Aorta (tissue), 5 donors: ENCODE measurements around the gene RPAP2. TPM values are rescaled to one million over a fixed set of nuclear protein-coding genes. Genes with fewer than 3 reads are reported as not detected.

Source experiments
- ATAC-seq: fragments of 200-7000 bp; cut with Tn5 transposase; one replicate; pipeline ENCODE4 v1.9.1; 2022; ENCODE audit warnings: moderate library complexity; ENCODE audit not compliant: low FRiP score
- DNase-seq, 2 donors: peaks; one replicate each; pipeline ENCODE4 v3.0.0-alpha.2; 2020
- H3K27ac ChIP-seq, 2 donors: one replicate each; pipeline ENCODE4 v1.5.1; 2013; ENCODE audit warnings: low read length in 2 of 2, mild to moderate bottlenecking in 2 of 2, moderate library complexity in 2 of 2, control low read depth in 1 of 2, inconsistent platforms in 1 of 2, low read depth in 1 of 2
- H3K27me3 ChIP-seq, 2 donors: one replicate each; pipeline ENCODE4 v1.6.1; 2013; ENCODE audit warnings: control low read depth in 1 of 2, low read length in 1 of 2, mild to moderate bottlenecking in 1 of 2, moderate library complexity in 1 of 2; ENCODE audit not compliant: insufficient read depth in 2 of 2, control insufficient read depth in 1 of 2
- H3K36me3 ChIP-seq, 2 donors: one replicate each; pipeline ENCODE4 v1.6.1; 2013; ENCODE audit warnings: control low read depth in 1 of 2, low read length in 1 of 2, mild to moderate bottlenecking in 1 of 2; ENCODE audit not compliant: insufficient read depth in 2 of 2, control insufficient read depth in 1 of 2
- H3K4me1 ChIP-seq, 2 donors: one replicate each; pipeline ENCODE4 v1.6.1; 2013; ENCODE audit warnings: low read length in 2 of 2, control low read depth in 1 of 2, mild to moderate bottlenecking in 1 of 2, moderate library complexity in 1 of 2; ENCODE audit not compliant: insufficient read depth in 2 of 2, control insufficient read depth in 1 of 2
- H3K4me3 ChIP-seq, 2 donors: one replicate each; pipeline ENCODE4 v1.5.1; 2013; ENCODE audit warnings: low read length in 2 of 2, control low read depth in 1 of 2, mild to moderate bottlenecking in 1 of 2
- H3K9me3 ChIP-seq: one replicate; pipeline ENCODE4 v1.6.1; 2013; ENCODE audit warnings: mild to moderate bottlenecking, low read length; ENCODE audit not compliant: control insufficient read depth
- WGBS, 2 donors: extraction: QIAGEN DNeasy Blood & Tissue Kit; methylation state at CpG; one replicate each; pipeline ENCODE4 v1.1.7; 2013; 5-methylcytosine and 5-hydroxymethylcytosine counted together
- intact Hi-C, 2 donors: fragments of 100-400 bp; cut with DNase I; formaldehyde crosslinking; loops; one replicate each; pipeline versions ENCODE4 v1.14.2 to v1.15.0; 2022
- polyA plus RNA-seq, 2 donors: library from polyadenylated mRNA; stranded (reverse); fragments of 200-250 nt; gene quantifications; one replicate each; pipeline ENCODE4 v1.2.3, GENCODE V29; 2013
- total RNA-seq, 2 donors: library from RNA; stranded (reverse); fragmentation: NEBNext Ultra II Directional; extraction: Animal tissue kit (Norgen Biotek cat#: 25700); gene quantifications; one replicate each; pipeline ENCODE4 v1.2.1, GENCODE V29; 2021
- donor health status: healthy with polysubstance abuse.
- donor health status: Bipolar disorder and iron deficiency.
- donor health status: DM: no; HTN: no; CAD: no.
- donor health status: DM: no; HTN: no; CAD: no.
- donor health status: DM: yes; HTN: yes; CAD: no.

RPAP2 gene
- total and polyA plus RNA-seq, 4 donors, result 4.9 to 31.3 (median 21.0) TPM

- no peak overlapping the region for H3K27ac ChIP-seq
- intact Hi-C loops, result no loop called here
- no peaks in the 10 kb centered on the region for H3K4me1 ChIP-seq
- peaks cover 0 to 2% of the 10 kb centered on the region in 2 donors for H3K27me3 ChIP-seq
- no peaks in the 10 kb centered on the region for H3K9me3 ChIP-seq
- H3K4me3 ChIP-seq, result no peak overlapping the region
- DNase-seq, result no peak
- ATAC-seq, result no peak
- H3K36me3 ChIP-seq, result no peaks in the 10 kb centered on the region
- WGBS, 2 donors, result 93 to 94% methylated on average over 5 of the region's 5 CpGs
Observed at GRCh38 chr1:92442351-92442750, 143.5 kb downstream of the RPAP2 start.

- no peak overlapping the region for H3K27ac ChIP-seq
- H3K36me3 ChIP-seq, result no peaks in the 10 kb centered on the region
- H3K4me1 ChIP-seq, result no peaks in the 10 kb centered on the region
- 91 to 97% methylated on average over 3 of the region's 3 CpGs for WGBS, 2 donors
- intact Hi-C loops, result no loop called here
- DNase-seq (no peak), ATAC-seq (no peak)
- H3K27me3 ChIP-seq, result peaks cover 0 to 2% of the 10 kb centered on the region in 2 donors
- no peaks in the 10 kb centered on the region for H3K9me3 ChIP-seq
- H3K4me3 ChIP-seq, result no peak overlapping the region
Observed at GRCh38 chr1:92443893-92444292, 145.0 kb downstream of the RPAP2 start.

- WGBS, 2 donors, result 59 to 62% methylated on average over 1 of the region's 1 CpG
- peaks cover 0 to 2% of the 10 kb centered on the region in 2 donors for H3K27me3 ChIP-seq
- intact Hi-C loops, result no loop called here
- no peaks in the 10 kb centered on the region for H3K4me1 ChIP-seq
- H3K9me3 ChIP-seq, result no peaks in the 10 kb centered on the region
- no peak overlapping the region for H3K4me3 ChIP-seq
- no peak for DNase-seq
- no peak for ATAC-seq
- no peaks in the 10 kb centered on the region for H3K36me3 ChIP-seq
- H3K27ac ChIP-seq, result no peak overlapping the region
Observed at GRCh38 chr1:92444351-92444750, 145.5 kb downstream of the RPAP2 start.

GRCh38 chr1:92445865-92446264 lies 147.0 kb downstream of the RPAP2 start:
- Histone ChIP-seq H3K27me3 (peaks cover 0 to 2% of the 10 kb centered on the region in 2 donors), H3K36me3 (no peaks in the 10 kb centered on the region), H3K9me3 (no peaks in the 10 kb centered on the region), H3K4me1 (no peaks in the 10 kb centered on the region), H3K4me3 (no peak overlapping the region), H3K27ac (no peak overlapping the region)
- WGBS, 2 donors, result 90 to 100% methylated on average over 2 of the region's 2 CpGs
- ATAC-seq (no peak), DNase-seq (no peak)
- intact Hi-C loops, result no loop called here

- ATAC-seq (no peak), DNase-seq (no peak)
- 42 to 58% methylated on average over 2 of the region's 2 CpGs for WGBS, 2 donors
- H3K9me3 ChIP-seq, result no peaks in the 10 kb centered on the region
- H3K36me3 ChIP-seq, result no peaks in the 10 kb centered on the region
- H3K27ac ChIP-seq, result no peak overlapping the region
- no peaks in the 10 kb centered on the region for H3K4me1 ChIP-seq
- peaks cover 0 to 2% of the 10 kb centered on the region in 2 donors for H3K27me3 ChIP-seq
- intact Hi-C loops, result no loop called here
- no peak overlapping the region for H3K4me3 ChIP-seq
Observed at GRCh38 chr1:92446546-92446945, 147.7 kb downstream of the RPAP2 start.

GRCh38 chr1:92447033-92447681 lies 148.3 kb downstream of the RPAP2 start:
- Histone ChIP-seq H3K36me3 (no peaks in the 10 kb centered on the region), H3K27ac (no peak overlapping the region), H3K4me3 (no peak overlapping the region), H3K4me1 (no peaks in the 10 kb centered on the region), H3K9me3 (no peaks in the 10 kb centered on the region), H3K27me3 (peaks cover 0 to 2% of the 10 kb centered on the region in 2 donors)
- 52 to 56% methylated on average over 3 of the region's 3 CpGs for WGBS, 2 donors
- DNase-seq, result no peak
- no peak for ATAC-seq
- intact Hi-C loops, result no loop called here

GRCh38 chr1:92447976-92448375 lies 149.1 kb downstream of the RPAP2 start:
- ATAC-seq (no peak), DNase-seq (no peak)
- intact Hi-C loops, result no loop called here
- Histone ChIP-seq H3K4me3 (no peak overlapping the region), H3K27me3 (peaks cover 0 to 2% of the 10 kb centered on the region in 2 donors), H3K4me1 (no peaks in the 10 kb centered on the region), H3K36me3 (no peaks in the 10 kb centered on the region), H3K27ac (no peak overlapping the region), H3K9me3 (no peaks in the 10 kb centered on the region)
- WGBS, 2 donors, result 84 to 92% methylated on average over 2 of the region's 2 CpGs

Other genes with a start within 250 kb of the RPAP2 start
- gene SETSIP, start 223.6 kb upstream of the RPAP2 start, total RNA-seq, result not detected
- under 1 TPM in 1 of 2 donors, not detected in 1; 0.50 TPM for gene SETSIP, start 223.6 kb upstream of the RPAP2 start, polyA plus RNA-seq
- gene BTBD8, start 218.7 kb upstream of the RPAP2 start, total RNA-seq, result 1 to 10 TPM; 4.9 to 8.3 TPM
- gene BTBD8, start 218.7 kb upstream of the RPAP2 start, polyA plus RNA-seq, result 1 to 10 TPM in 1 of 2 donors, under 1 TPM in 1; 0.50 to 2.3 TPM
- gene C1orf146, start 81.1 kb upstream of the RPAP2 start, total RNA-seq, result not detected
- not detected for gene C1orf146, start 81.1 kb upstream of the RPAP2 start, polyA plus RNA-seq
- 1 to 10 TPM; 7.6 to 9.9 TPM for gene GLMN, start 72 bp upstream of the RPAP2 start, total RNA-seq
- 1 to 10 TPM; 5.6 to 6.9 TPM for gene GLMN, start 72 bp upstream of the RPAP2 start, polyA plus RNA-seq
- 1 to 10 TPM; 1.1 to 1.9 TPM for gene GFI1, start 187.9 kb downstream of the RPAP2 start, total RNA-seq
- gene GFI1, start 187.9 kb downstream of the RPAP2 start, polyA plus RNA-seq, result under 1 TPM; 0.13 to 0.67 TPM